IPS DF 4.7 (cell line): ENCODE data around the gene GEMIN8.

Experiments
- DNase-seq: peaks from one replicate; pipeline ENCODE4 v3.0.0-alpha.2; 2013; ENCODE audit warnings: low spot score; ENCODE audit errors: extremely low read depth

GEMIN8 gene

DNA sequence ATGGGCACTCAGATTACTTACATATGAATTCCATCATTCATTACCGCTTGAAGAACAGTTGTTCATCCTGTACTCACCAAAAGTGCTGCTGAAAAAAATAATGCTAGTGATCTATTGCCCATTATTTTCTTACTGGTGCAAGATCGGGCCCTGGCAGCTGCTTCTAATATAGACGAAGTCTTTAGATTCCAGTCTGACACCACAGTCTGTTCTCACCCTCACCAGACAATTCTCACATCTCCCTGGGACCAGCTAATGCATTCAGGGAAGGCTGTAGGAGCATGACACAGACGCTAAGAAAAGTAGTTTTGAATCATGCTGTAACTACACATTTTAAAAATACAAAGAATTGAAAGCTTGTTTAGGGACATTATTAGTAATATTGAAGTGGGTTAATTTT is 13.8 kb downstream of the GEMIN8 start:
- DNase-seq, result no peak

DNA sequence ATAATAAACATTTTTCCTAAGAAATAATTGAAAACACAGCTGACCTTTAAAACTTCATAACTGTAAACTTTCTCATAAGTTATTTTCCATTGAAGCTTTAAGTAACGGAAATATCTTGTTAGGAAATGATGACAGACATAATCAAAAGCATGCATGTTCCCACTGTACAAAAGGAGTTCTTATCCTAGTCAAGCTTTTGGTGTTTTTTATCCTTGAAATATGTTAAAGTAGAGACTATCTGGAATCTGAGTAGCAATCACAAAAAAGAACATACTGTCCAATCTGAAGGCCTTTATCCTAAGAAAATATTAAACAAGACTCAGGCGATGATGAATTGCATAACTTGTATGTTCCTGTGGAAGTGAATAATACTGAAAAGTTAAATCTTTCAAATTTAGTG is 14.4 kb downstream of the GEMIN8 start:
- DNase-seq, result no peak

DNA sequence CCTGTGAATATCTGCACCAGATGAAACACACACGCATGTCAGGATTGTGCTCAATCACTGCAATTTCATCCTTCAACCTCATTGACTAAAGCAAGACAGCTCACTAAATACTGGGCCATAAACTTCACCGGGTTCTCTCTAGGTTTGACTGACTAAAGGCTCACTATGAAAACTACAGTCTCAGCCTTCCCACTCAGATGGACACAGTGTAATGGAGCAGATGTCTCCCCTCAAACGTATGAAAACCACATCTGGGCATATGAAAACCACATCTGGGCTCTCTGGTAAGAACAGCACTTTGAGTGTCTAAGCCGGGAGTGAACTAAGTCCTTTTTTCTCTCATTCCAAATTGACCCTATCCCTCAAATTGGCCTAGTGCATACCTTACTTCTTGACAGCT is 15.2 kb downstream of the GEMIN8 start:
- no peak for DNase-seq

DNA sequence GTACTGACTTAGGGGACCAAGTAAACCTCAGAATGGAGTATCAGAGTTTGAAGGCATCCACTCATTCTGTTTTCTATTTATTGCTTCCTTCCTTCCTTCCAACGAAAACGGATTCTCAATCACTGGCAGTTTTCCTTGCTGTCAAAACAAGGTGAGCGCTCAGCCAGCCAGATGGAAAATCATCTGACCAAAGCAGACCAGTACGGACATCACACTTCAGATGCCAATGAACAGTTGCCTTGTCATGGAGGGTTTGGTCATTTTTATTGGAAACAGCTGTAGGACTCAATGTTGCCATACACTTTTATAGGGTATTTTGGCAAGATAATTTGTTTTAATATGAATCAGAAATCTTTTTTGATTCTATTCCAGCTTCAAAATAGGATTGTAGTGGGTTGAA is 16.6 kb downstream of the GEMIN8 start:
- DNase-seq, result no peak

DNA sequence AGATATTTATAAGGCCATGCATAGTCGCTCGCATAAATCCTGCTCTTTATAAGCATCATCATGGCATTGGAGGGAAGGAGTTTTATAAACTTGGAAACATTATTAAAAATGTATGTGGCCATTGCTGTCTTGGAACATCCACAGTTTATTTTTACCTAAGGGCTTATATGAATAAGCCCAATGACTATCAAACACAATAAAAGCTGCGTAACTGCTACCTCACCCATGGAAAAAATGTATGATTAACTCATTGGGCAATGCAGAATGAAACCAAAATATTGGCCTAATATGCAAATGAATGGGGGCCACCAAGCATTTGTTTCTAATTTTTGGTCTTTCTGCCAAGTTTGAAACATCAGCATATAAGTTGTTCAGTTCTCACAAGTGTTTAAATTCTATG is 19.1 kb downstream of the GEMIN8 start:
- no peak for DNase-seq

DNA sequence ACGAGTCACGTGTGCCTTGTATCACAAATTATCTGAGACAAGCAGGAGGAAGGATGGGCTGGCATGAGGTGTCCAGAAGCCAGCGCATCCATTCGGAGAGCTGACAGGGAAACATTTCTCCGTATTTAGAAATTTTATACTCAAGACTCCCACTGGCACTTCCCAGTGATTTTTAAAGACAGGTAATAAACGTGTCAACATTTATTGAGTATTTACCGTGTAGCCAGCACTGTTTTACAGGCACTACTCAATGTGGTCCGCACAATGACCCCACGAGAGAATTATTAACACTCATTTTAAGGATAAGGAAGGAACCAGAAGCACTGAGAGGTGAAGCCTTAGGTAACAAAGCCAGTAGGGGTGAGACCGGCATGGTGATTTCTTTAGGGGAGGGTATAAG is 23.2 kb downstream of the GEMIN8 start:
- no peak for DNase-seq

DNA sequence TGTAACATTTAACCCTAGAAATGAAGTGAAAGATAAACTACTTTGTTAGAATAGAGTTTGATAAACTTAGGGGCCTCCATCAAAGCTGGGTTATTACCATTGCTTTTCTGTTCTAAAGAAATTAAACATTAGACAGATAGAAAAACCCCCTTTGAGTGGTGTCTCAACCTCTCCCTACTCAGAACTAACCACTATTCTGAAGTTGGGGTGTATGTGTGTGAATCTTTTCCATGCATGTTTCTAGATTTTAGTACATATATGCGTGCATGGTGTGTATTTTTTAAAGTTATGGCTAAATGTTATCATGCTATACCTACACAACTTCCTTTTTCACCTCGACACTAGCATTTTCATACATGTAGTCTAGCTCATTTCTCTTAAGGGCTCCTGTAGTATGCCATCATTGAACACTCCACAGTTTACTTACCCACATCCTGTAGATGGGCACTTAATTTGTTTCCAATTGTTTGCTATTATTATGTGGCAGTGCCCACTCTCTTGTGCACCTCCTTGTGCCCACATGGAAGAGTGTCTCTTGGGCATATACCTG is 25.7 kb downstream of the GEMIN8 start:
- no peak for DNase-seq

DNA sequence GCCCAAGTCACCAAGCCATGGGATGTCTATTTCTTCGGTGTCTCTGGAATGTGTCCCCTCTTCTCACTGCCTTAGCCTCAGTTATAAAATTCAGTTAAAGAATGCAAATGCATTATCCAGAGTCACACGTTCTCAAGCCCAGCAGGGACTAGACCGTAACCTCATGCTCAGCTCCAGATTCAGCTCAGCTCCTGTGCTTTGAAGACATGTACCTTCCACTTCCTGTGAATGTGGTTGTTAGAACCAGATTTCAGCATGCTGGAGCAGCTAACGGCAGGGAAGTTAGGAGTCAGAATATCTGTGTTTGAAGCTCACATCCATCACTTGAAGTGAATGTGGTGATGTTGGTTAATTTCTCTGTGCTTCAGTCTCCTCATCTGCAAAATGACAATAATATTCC is 26.7 kb downstream of the GEMIN8 start:
- no peak for DNase-seq

DNA sequence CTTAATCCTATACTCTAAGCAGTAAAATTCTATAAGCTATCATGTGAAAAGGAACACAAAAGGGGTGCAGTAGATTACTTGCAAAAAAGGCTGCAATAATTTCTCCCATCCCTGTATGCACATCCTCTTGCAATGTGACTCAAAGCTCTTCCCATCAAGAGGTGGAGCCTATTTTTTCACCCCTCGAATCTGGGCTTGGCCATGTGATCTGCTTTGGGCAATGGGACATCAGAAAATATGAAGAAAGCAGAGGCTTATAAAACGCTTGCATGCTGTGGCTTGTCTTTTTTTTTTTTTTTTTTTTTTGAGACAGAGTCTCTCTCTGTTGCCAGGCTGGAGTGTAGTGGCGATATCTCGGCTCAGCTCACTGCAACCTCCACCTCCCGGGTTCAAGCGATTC is 33.0 kb downstream of the GEMIN8 start:
- DNase-seq, result no peak

DNA sequence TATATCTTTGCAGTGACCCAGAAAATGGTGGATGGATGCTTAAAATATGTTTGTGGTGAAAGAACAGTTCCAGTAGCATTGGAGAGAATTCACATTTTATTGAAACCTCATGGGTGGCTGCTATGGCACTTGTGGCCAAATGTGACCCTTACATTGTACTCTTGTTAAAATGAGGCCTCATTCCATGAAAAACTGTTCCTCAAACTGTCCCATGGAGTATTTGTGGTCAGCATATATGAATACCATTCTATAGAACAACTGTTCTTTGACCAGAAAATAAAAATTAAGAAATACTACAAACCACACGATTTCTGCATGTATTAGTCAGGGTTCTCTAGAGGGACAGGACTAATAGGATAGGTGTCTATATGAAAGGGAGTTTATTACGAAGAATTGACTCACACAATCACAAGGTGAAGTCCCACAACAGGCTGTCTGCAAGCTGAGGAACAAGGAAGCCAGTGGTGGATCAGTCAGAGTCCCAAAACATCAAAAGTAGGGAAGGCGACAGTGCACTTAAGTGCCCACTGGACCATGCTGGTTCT is 35.1 kb downstream of the GEMIN8 start:
- no peak for DNase-seq

DNA sequence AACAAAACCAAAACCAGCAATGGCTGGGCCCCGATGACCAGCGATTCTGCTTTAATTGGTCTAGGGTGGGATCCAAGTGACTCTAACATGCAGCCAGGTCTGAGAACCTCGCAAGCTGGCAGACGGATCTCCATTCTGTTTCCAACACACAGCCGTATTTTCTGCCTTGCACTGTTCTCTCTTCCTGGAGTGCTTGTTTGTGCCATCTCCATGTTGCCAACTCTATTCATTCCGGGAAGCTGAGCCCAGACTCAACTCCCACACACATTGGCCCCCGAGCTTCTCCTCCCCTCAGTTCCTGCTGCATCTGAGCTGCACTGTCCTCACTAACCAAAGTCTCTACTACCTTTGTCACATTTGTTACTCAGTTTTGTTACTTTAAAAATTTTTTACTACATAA is 35.6 kb downstream of the GEMIN8 start:
- DNase-seq, result no peak

DNA sequence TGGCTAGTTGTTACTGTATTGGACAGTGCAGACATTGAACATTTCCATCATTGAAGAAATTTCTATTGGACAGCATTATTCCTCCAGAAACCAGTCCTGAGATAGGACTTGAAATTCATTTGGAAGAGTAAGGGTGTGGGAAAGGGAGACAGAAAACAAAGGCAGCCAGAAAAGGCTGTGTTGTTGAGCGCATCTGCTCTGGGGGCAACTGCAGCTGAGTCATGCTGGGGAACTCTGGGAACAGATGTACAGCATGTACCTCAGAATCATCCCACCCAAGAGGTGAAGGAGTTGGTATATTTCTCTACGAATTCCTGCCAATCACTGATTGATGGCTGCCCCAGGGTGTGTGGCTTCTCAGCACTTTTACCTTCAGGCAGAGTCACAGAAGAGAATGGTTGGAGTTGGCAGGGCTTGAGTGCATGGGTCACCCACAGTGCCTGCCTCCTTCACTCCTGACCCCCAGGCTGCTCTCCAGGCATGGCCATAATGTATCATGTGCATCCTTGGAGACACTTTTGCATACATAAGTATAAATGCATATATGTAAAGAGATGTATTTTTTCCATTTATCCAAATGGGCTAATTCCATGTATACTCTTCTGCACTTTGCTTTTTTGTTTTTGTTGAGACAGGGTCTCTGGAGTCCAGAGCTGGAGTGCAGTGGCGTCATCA is 39.4 kb downstream of the GEMIN8 start:
- no peak for DNase-seq

DNA sequence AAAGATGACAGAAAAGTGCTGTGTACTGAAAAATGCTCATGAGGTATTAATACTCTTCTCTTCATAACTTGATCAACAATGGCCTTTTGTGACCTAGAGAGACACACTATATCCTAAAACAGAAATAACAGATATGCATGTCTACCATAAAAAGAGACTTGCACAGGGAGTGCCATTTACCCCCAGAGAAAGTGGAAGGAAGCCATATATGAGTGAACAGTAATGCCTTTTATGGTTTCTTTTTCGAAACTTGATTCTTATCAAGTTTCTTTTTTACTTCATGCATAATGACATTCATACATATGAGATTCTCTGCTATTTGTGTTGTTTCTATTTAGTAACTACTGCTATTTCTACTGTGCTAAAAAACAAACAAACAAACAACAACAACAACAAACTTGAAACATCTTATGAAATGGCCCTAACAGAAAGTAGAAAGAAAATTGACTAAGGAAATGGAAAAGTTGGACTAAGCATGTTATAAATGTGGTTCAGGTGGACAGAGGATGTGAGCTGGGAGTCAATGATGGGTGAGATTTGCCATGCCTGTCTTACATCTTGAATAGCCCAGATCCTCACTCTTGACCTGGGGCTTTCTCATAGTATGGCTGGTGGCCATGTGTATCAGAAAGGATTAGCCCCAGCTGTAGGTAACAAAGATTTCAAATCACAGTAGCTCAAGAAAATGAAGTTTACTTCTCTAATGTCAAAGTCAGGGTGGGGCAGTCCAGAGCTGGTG is 43.8 kb downstream of the GEMIN8 start:
- no peak for DNase-seq

DNA sequence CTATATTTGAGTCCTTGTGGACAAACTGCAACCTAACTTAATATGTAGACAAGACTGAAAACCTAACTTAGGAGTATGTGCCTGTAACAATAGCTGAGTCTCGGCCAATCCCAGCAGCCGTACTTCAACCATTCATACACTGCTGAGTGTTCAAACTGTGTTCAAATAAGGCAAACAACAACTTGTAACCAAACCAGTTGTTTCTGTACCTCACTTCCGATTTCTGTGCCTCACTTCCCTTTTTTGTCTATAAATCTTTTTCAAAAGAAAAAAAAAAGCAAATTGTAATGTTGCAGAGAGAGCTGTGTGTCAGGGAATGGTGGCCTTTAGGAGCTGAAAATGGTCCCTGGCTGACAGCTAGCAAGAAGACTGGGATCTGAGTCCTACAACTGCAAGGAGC is 46.0 kb downstream of the GEMIN8 start:
- no peak for DNase-seq

DNA sequence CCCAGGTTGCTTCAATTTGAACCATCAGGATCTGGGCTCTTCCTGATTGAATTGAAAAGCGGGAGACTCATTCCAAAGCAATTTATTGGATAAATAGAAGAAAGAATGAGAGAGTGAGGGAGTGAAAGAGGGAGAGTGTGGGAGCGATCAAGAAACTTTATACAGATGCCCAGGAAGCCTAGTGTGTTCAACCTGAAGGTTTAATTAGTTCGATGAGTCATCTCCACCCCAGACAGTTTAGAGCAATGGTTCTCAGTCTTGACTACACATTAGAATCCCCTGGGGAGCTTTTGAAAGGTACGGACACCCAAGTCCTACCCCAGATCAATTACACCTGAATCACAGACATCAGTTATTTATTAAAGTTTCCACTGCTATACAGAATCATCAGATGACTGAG is 61.5 kb downstream of the GEMIN8 start:
- DNase-seq, result no peak

DNA sequence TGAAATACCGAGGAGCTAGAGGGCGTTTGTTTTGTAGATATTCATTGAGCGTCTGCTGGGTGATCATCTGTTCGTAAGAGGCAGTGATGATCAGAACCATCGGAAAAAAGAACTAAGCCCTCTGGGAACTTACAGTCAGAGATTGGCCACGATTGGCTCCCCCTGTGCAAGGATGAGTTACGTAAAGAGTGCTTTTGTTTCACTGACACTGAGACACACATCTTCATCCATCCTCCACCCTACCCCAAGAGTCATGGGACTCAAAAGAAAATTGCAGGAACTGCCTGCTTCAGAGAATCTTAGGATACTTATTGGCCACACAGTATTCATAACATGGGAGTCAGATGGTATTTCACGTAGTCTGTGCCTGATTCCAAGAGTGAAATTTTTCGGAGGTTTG is 62.1 kb downstream of the GEMIN8 start:
- DNase-seq, result no peak

DNA sequence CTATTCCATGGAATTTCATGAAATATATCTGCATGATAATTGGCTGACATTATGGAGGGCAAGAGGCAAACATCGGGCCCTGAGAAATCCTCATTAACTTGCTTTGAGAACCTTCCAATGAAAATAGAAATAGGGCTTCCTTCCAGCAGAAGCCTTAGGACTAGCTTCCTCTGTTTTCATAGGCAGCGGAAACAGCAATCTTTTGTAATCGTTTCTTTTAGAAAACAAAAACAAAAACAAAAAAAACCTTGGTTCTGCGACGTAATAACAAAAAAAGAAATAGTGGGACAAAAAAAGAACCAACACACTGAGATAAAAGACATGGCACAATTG is 62.9 kb downstream of the GEMIN8 start:
- no peak for DNase-seq

DNA sequence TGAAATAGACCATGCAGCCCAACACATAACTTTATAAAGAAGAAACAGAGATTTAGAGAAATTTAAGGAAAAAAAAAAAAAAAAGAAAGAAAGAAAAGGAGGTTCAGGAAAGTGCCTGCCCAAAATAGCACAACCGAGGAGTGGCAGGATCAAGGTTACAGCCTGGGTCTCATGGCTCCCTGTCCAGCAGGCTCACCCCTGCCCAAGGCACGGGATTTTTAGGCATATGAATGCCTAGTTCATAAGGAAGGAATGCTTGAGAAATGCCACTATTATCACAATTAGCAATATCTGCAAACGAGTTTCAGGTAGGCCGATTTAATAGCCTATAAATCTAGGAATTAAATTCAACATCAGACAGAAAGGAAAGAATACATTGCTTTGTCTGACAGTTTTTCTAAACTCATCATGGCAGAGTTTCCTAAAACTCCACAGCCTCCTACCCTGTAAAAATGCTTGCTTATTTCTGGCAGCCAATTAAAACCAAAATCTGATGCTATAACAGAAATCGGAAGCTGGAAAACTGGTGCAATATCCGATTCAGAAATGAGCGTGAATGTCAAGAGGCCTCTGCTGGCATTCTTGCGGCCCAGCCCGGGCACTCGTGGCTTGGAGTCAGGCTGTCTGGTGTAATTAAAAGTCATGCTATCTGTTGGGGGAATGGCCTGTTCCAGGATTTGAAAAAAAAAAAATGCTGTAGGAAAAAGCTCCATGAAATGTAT is 63.5 kb downstream of the GEMIN8 start:
- DNase-seq, result no peak

DNA sequence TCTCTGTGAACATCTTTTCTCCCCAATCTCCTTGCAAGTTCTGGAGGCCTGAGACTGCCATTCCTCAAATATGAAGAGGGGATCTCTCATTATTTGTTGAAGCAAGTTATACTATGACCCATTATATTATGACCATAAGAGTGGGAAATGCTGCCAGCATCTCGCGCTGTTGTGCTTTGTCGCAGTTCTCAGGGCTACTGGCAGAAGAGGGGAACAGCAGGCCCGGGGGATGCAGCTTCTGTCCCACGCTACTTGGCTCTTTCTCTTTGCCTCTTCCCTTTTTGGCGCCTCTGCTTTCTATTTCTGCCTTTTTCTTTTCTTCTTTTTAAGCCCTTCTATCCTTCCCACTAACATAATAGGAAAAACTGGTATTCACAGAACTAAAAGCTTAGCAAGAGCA is 64.2 kb downstream of the GEMIN8 start:
- no peak for DNase-seq

DNA sequence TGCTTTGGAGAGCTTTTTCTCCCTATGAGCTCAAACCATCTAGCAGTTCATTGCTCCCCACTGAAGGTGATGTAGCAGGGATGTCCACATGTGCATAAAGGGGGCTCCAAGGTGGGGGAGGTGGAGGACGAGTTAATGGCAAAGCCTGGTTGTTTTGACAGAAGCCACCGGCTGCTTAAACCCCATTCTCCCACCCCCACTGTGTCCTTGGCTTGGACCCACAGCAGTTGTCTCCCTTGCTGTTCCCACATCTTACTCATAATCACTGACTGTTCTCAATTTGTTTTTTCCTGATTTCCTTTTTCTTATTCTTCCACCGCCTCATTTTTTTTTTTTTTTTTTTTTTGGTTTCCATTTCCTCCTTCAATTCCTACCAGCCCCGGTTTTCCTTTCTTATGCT is 72.7 kb downstream of the GEMIN8 start:
- no peak for DNase-seq
